Coronary artery (tissue), 2 donors: Measurements from ENCODE around the gene LARP1.
"Not testable (repeated sequence)": the region's sequence is repeated elsewhere in the genome, so short reads cannot be mapped to it uniquely, and the experiment has no call there.

ENCODE experiments used
- DNase-seq: peaks from one replicate; pipeline ENCODE4 v3.0.0-alpha.2; 2017; ENCODE audit warnings: low spot score
- H3K27ac ChIP-seq, 2 donors: fragments of 200-600 bp; sonication (generic); one replicate each; pipeline ENCODE4 v1.5.1; 2016 to 2019
- H3K4me3 ChIP-seq: fragments of 200-600 bp; sonication (generic); 2 replicates; pipeline ENCODE4 v1.5.1; 2016; ENCODE audit warnings: mild to moderate bottlenecking, moderate library complexity
- CTCF ChIP-seq: fragments of 200-600 bp; sonication (generic); IDR thresholded peaks from one replicate; pipeline ENCODE4 v1.5.1; 2019; ENCODE audit warnings: antibody characterized with exemption

LARP1 gene

GRCh38 chr5:154816891-154817492 is 61.8 kb downstream of the LARP1 start:
- no peak overlapping the region for H3K4me3 ChIP-seq
- peak overlapping the region in 1 of 2 donors; percentile 31 for H3K27ac ChIP-seq
- TF ChIP-seq CTCF = no peak
- DNase-seq = no peak

GRCh38 chr5:154817815-154818214 is 62.6 kb downstream of the LARP1 start:
- H3K4me3 ChIP-seq = no peak overlapping the region
- no peak for DNase-seq
- peak overlapping the region in 1 of 2 donors; percentile 8 for H3K27ac ChIP-seq
- TF ChIP-seq CTCF = no peak

- TF ChIP-seq CTCF = no peak
- no peak for DNase-seq
- Histone ChIP-seq H3K4me3 (no peak overlapping the region), H3K27ac (peak overlapping the region in 1 of 2 donors; percentile 8)
Measured at GRCh38 chr5:154818471-154819116, 63.4 kb downstream of the LARP1 start.

GRCh38 chr5:154819546-154819945 is 64.4 kb downstream of the LARP1 start:
- Histone ChIP-seq H3K4me3 (no peak overlapping the region), H3K27ac (no peak overlapping the region)
- no peak for DNase-seq
- TF ChIP-seq CTCF = no peak

- DNase-seq = no peak
- Histone ChIP-seq H3K27ac (no peak overlapping the region), H3K4me3 (no peak overlapping the region)
- TF ChIP-seq CTCF = no peak
Measured at GRCh38 chr5:154820383-154820782, 65.2 kb downstream of the LARP1 start.

GRCh38 chr5:154822896-154823295 is 67.7 kb downstream of the LARP1 start:
- not testable (repeated sequence) for H3K4me3 ChIP-seq, H3K27ac ChIP-seq, DNase-seq

- H3K4me3 ChIP-seq = no peak overlapping the region
- DNase-seq = no peak
- H3K27ac ChIP-seq = no peak overlapping the region
- no peak for TF ChIP-seq CTCF
Measured at GRCh38 chr5:154823605-154824004, 68.4 kb downstream of the LARP1 start.
